Endothelial cell of umbilical vein (primary cell): Measurements from ENCODE around the gene PPP2R5B. TPM values are rescaled to one million over a fixed set of nuclear protein-coding genes. Genes with fewer than 3 reads are reported as not detected.
A peak's percentile ranks its signal among the peaks of the same experiment; 100 is the strongest.

Experiments
- microRNA counts: library from miRNA; unstranded; fragments of <30 nt; microRNA quantifications from one replicate; lab custom pipeline; 2016
- microRNA-seq: library from miRNA; unstranded; fragments of <30 nt; microRNA quantifications from one replicate; pipeline ENCODE4 v1.2.0, GENCODE V29; 2021; ENCODE audit warnings: borderline number of aligned reads, borderline replicate concordance
- polyA plus RNA-seq, 4 experiments: library from polyadenylated mRNA; depleted of rRNA in 3 of 4; stranded (reverse) in 3 of 4; unstranded in 1 of 4; fragments of >200 nt; gene quantifications; 2 replicates each; pipeline versions ENCODE4 v1.2.1 to v1.2.3, GENCODE V29; 2011 to 2012; ENCODE audit warnings: missing spikeins in 1 of 4
- small RNA-seq: library from RNA; depleted of rRNA; stranded (forward); fragments of <200 nt; gene quantifications from one replicate; pipeline ENCODE3, GENCODE V24; 2012; ENCODE audit warnings: low replicate concordance, low read depth; ENCODE audit not compliant: insufficient read depth, insufficient read length
- total RNA-seq: library from RNA; stranded (reverse); gene quantifications from 2 replicates; pipeline ENCODE4 v1.2.3, GENCODE V29; 2021

PPP2R5B gene
- total and polyA plus RNA-seq, 2 donors (not counting 3 experiments of a cell fraction or from before 2014, with no cell fraction given), result 17.6 to 17.8 TPM

MicroRNAs encoded within 50 kb of the gene (microRNA counts, 767-probe panel; counts per million panel counts)
- microRNA hsa-miR-192-5p (lab: Ali Mortazavi, UCI), result 723 counts per million, percentile 96 among the panel's probes with 10 or more counts

Small RNAs within 50 kb of the gene (microRNA-seq; reads per million reads assigned to microRNA genes)
- gene MIR6749 (not detected), gene MIR6750 (not detected)

Small RNAs within 50 kb of the gene (small RNA-seq; reads per million reads assigned to genes)
- gene MIR6749 (not detected), gene MIR6750 (not detected)

Other genes starting within 250 kb of the PPP2R5B start
- not detected in 2 replicates for gene NRXN2, start 201.5 kb upstream of the PPP2R5B start, total RNA-seq
- not detected in 2 replicates for gene NRXN2, start 201.5 kb upstream of the PPP2R5B start, polyA plus RNA-seq
- 1.1 and 2.3 TPM in 2 replicates for gene RASGRP2, start 180.5 kb upstream of the PPP2R5B start, total RNA-seq
- 1.2 and 2.1 TPM in 2 replicates for gene RASGRP2, start 180.5 kb upstream of the PPP2R5B start, polyA plus RNA-seq
- gene PYGM, start 164.7 kb upstream of the PPP2R5B start, total RNA-seq, result 0.39 and 0.62 TPM in 2 replicates
- 0.10 and 0.11 TPM in 2 replicates for gene PYGM, start 164.7 kb upstream of the PPP2R5B start, polyA plus RNA-seq
- 322 and 342 TPM in 2 replicates for gene SF1, start 146.1 kb upstream of the PPP2R5B start, total RNA-seq
- 94.0 and 95.0 TPM in 2 replicates for gene SF1, start 146.1 kb upstream of the PPP2R5B start, polyA plus RNA-seq
- 43.3 and 48.5 TPM in 2 replicates for gene MAP4K2, start 121.5 kb upstream of the PPP2R5B start, total RNA-seq
- 44.0 and 51.6 TPM in 2 replicates for gene MAP4K2, start 121.5 kb upstream of the PPP2R5B start, polyA plus RNA-seq
- 41.1 and 41.6 TPM in 2 replicates for gene MEN1, start 114.1 kb upstream of the PPP2R5B start, total RNA-seq
- 43.1 and 48.8 TPM in 2 replicates for gene MEN1, start 114.1 kb upstream of the PPP2R5B start, polyA plus RNA-seq
- gene CDC42BPG, start 80.0 kb upstream of the PPP2R5B start, total RNA-seq, result 0.42 and 0.62 TPM in 2 replicates
- gene CDC42BPG, start 80.0 kb upstream of the PPP2R5B start, polyA plus RNA-seq, result 0.13 and 0.19 TPM in 2 replicates
- 98.0 and 109 TPM in 2 replicates for gene EHD1, start 46.1 kb upstream of the PPP2R5B start, total RNA-seq
- 136 and 140 TPM in 2 replicates for gene EHD1, start 46.1 kb upstream of the PPP2R5B start, polyA plus RNA-seq
- 24.3 and 27.4 TPM in 2 replicates for gene ATG2A, start 7.5 kb upstream of the PPP2R5B start, total RNA-seq
- 13.4 and 17.6 TPM in 2 replicates for gene ATG2A, start 7.5 kb upstream of the PPP2R5B start, polyA plus RNA-seq
- gene GPHA2, start 11.2 kb downstream of the PPP2R5B start, total RNA-seq, result not detected in 2 replicates
- not detected in 2 replicates for gene GPHA2, start 11.2 kb downstream of the PPP2R5B start, polyA plus RNA-seq
- not detected in 2 replicates for gene MAJIN, start 47.4 kb downstream of the PPP2R5B start, total RNA-seq
- 0.07 TPM in 1 of 2 replicates, not detected in the other for gene MAJIN, start 47.4 kb downstream of the PPP2R5B start, polyA plus RNA-seq
- 0.75 and 0.81 TPM in 2 replicates for gene BATF2, start 72.3 kb downstream of the PPP2R5B start, total RNA-seq
- gene BATF2, start 72.3 kb downstream of the PPP2R5B start, polyA plus RNA-seq, result 0.75 and 1.5 TPM in 2 replicates
- 108 and 109 TPM in 2 replicates for gene ARL2, start 89.5 kb downstream of the PPP2R5B start, total RNA-seq
- 259 and 312 TPM in 2 replicates for gene ARL2, start 89.5 kb downstream of the PPP2R5B start, polyA plus RNA-seq
- gene SNX15, start 102.8 kb downstream of the PPP2R5B start, total RNA-seq, result 21.0 and 21.8 TPM in 2 replicates
- 15.2 and 15.5 TPM in 2 replicates for gene SNX15, start 102.8 kb downstream of the PPP2R5B start, polyA plus RNA-seq
- gene SAC3D1, start 116.5 kb downstream of the PPP2R5B start, total RNA-seq, result 16.6 and 18.0 TPM in 2 replicates
- gene SAC3D1, start 116.5 kb downstream of the PPP2R5B start, polyA plus RNA-seq, result 17.0 and 22.2 TPM in 2 replicates
- gene NAALADL1, start 133.9 kb downstream of the PPP2R5B start, total RNA-seq, result 4.4 and 6.8 TPM in 2 replicates
- gene NAALADL1, start 133.9 kb downstream of the PPP2R5B start, polyA plus RNA-seq, result 13.9 and 16.5 TPM in 2 replicates
- gene CDCA5, start 159.4 kb downstream of the PPP2R5B start, total RNA-seq, result 34.1 and 35.7 TPM in 2 replicates
- 14.0 and 16.4 TPM in 2 replicates for gene CDCA5, start 159.4 kb downstream of the PPP2R5B start, polyA plus RNA-seq
- gene ZFPL1, start 159.5 kb downstream of the PPP2R5B start, total RNA-seq, result 37.6 and 45.1 TPM in 2 replicates
- 139 and 186 TPM in 2 replicates for gene ZFPL1, start 159.5 kb downstream of the PPP2R5B start, polyA plus RNA-seq
- 102 and 108 TPM in 2 replicates for gene VPS51, start 171.5 kb downstream of the PPP2R5B start, total RNA-seq
- gene VPS51, start 171.5 kb downstream of the PPP2R5B start, polyA plus RNA-seq, result 146 and 196 TPM in 2 replicates
- gene TM7SF2, start 187.2 kb downstream of the PPP2R5B start, total RNA-seq, result 11.6 and 16.2 TPM in 2 replicates
- gene TM7SF2, start 187.2 kb downstream of the PPP2R5B start, polyA plus RNA-seq, result 39.5 and 47.1 TPM in 2 replicates
- gene ZNHIT2, start 193.0 kb downstream of the PPP2R5B start, total RNA-seq, result 9.0 and 9.2 TPM in 2 replicates
- gene ZNHIT2, start 193.0 kb downstream of the PPP2R5B start, polyA plus RNA-seq, result 7.1 and 12.8 TPM in 2 replicates
- 746 and 784 TPM in 2 replicates for gene FAU, start 197.4 kb downstream of the PPP2R5B start, total RNA-seq
- gene FAU, start 197.4 kb downstream of the PPP2R5B start, polyA plus RNA-seq, result 741 and 809 TPM in 2 replicates
- 49.7 and 51.6 TPM in 2 replicates for gene MRPL49, start 197.6 kb downstream of the PPP2R5B start, total RNA-seq
- 76.8 and 90.4 TPM in 2 replicates for gene MRPL49, start 197.6 kb downstream of the PPP2R5B start, polyA plus RNA-seq
- gene SYVN1, start 209.8 kb downstream of the PPP2R5B start, total RNA-seq, result 34.5 and 36.0 TPM in 2 replicates
- gene SYVN1, start 209.8 kb downstream of the PPP2R5B start, polyA plus RNA-seq, result 39.1 and 45.1 TPM in 2 replicates
- gene SPDYC, start 245.5 kb downstream of the PPP2R5B start, total RNA-seq, result not detected in 2 replicates
- gene SPDYC, start 245.5 kb downstream of the PPP2R5B start, polyA plus RNA-seq, result not detected in 2 replicates